Measurements from ENCODE around the gene N4BP2L2.

Gene N4BP2L2

GRCh38 chr13:32456591-32456990 is 82.0 kb downstream of the N4BP2L2 start:
- FAIRE-seq, result no peak

GRCh38 chr13:32455594-32455903 is 83.0 kb downstream of the N4BP2L2 start:
- FAIRE-seq, result no peak

GRCh38 chr13:32454886-32455593 is 83.6 kb downstream of the N4BP2L2 start:
- no peak for FAIRE-seq

DNA sequence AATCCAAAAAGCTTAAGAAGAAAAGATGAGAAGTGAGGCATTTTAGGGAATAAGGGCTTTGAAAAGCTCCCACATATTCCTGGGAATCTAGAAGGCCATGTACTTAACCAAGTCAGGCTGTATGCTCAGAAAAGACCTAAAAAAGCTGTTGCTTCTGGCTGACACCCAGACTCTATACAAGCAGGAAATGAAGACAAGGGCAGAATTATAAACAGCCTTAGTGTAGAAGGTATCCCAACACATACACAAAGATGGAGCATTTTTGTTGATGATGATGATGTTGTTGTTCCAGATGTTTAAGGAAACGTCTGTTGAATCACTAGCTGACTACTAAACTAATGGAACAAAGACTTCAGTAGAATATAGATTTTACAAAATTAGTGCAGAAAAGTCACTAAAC is 84.6 kb downstream of the N4BP2L2 start:
- no peak for FAIRE-seq

DNA sequence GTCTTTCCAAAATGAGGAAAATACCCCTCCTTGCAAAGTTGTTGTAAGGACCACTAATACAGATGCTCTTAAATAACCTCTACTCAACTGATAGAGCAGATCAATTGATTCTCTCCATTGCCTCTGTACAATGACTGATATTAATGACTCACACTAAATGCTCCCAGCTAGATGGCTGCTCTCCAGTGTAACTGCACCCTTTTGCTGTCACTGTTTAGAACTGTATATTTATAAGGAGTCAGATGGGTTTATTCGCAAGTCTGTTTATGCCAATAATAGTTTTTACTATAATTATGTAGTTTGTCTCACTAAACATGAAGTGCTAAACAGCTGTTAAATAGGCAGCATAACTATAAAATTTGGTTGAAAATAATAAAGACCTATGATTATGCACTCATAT is 89.6 kb downstream of the N4BP2L2 start:
- no peak for FAIRE-seq

GRCh38 chr13:32447894-32448623 is 90.5 kb downstream of the N4BP2L2 start:
- FAIRE-seq, result no peak

GRCh38 chr13:32446773-32447465 is 91.7 kb downstream of the N4BP2L2 start:
- no peak for FAIRE-seq

DNA sequence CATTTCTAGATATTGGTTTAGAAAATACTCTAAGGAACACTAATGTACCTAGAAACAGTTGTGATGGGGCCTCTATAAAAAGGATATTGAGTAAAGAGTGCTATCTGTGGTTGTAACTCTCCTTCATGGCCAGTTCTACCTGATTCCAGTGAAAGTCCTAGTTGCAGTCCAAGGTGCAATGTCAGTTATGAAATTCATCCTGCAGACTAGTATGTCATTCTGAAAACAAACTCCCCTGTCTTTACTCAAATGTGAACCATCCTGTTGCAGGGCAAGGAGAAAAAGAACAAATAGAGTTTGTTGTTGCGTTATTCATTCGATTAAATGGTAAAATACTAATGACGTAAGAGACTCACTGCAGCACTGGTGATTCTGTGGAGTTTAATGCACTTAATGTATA is 92.4 kb downstream of the N4BP2L2 start:
- FAIRE-seq, result no peak

DNA sequence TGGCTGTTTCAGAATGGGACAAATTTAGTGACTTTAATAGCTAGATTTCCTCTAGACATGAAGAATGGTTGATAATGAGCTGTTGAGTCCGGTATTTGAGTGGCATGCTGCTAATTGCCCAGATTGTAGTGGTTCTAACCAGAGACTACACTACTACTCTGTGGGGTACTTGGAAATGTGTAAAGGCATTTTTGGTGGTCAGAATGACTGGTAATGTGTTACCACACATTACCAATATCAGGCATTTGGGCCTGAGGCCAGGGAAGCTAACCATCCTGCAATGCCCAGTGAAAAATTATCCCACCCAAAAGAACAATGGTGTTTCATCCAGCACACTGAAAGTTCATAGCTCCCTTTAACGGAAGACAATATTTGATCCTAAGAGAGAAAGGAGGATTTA is 93.1 kb downstream of the N4BP2L2 start:
- no peak for FAIRE-seq

- FAIRE-seq, result no peak
These were observed 95.5 kb downstream of the N4BP2L2 start for GRCh38 chr13:32443111-32443510.

GRCh38 chr13:32438871-32439270 is 99.7 kb downstream of the N4BP2L2 start:
- FAIRE-seq, result no peak

DNA sequence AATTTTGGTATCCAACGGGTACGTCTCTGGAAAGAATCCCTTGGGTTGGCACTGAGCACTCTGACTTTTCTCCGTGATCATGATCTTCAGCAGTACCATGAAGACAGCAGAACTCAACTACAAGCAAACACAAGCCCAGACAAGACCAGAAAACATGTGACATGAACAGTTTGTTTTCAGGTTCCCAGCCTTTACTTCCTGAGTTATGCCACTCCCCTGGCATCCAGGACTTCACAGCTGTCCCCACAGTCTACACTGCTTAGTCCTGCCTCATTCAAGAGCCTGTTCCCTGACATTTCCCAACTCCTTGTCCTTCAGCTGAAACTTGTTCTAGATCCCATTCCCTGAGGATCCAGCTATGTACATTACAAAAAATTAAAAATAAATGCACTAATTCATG is 105.7 kb downstream of the N4BP2L2 start:
- no peak for FAIRE-seq

GRCh38 chr13:32431361-32431760 is 107.2 kb downstream of the N4BP2L2 start:
- FAIRE-seq, result no peak

DNA sequence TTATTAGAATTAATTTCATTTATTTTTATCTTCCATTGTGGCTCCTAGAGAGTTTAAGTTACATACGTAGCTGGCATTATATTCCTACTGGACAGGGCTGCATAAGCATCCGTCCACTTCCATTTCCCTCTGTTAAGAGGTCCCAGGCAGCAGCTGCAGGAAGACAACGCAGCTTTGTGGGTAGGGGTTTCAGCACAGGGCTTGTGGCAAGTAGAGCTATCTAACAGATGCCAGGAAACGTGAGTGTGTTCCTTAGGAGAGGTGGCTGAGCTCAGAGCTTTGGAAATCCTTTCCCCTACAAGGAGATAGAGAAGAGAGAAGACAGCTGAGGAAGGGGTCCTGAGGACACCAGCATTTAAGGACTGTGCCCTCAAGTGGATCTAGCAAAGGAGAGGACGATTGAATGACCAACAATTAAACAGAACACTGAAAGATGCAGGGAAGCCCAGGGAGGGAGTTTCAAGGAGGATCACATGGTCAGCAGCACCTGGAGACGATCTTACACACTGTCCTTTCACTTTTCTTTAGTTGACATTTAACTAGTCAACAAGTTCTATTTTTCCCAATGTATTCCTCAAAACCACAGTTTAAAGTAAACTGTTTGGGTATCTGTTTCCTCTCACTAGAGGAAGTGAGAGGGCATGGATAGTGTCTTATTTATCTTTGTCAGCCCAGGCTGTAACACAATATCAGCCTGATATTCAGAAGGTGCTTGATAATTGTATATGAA is 108.4 kb downstream of the N4BP2L2 start:
- no peak for FAIRE-seq

DNA sequence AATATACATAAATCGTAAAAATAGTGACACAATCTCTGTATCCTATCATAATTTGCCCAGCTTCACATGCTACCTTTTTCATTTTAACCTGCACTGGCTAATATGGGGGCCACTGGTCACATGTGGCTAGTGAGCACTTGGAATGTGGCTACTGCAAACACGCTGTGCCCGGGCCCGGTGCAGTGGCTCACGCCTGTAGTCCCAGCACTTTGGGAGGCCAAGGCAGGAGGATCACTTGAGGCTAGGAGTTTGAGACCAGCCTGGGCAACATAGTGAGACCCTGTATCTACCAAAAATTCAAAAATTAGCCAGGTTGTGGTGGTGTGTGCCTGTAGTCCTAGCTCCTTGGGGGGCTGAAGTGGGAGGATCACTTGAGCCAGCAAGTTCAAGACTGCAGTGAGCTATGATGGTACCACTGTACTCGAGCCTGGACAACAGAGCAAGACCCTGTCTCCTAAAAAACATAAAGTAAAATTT is 109.1 kb downstream of the N4BP2L2 start:
- no peak for FAIRE-seq

DNA sequence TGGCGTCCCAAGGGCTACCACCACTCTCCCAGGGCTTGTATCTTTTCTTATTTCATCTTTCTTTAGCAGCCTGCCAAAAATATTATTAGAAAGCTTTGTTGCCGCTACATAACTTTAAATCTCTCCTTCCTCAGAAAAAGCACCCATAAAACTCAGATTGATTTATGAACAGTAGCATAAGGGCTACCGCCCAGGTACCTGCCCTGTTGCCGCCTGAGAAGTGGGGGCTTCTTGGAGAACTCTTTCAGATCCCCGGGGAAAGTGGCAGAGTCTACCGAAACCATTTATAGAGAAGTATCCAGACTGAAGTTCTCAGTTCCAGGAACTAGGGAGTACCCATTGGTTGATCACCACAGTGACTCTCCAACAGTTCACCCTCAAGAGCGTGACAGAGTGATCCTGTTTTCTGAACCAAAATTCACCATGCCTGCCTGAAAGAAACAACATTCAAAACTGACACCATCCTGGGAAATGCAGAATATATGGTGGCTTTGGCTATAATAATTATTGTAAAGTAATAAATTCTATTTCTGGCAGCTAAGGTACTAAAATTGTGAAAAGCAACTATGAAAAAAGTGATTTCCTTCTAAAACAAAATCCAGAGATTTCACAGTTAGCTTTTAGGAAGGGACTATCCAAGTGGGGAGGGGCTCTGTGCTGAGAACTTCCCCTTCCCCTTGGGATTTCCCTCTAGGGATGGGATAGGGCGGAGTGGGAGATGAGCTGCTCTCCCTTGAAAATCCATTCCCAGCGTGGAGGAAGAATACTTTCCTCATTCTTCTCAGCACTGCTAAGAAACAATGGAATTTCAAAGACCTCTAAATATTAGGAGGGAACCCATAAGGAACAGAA is 109.8 kb downstream of the N4BP2L2 start:
- no peak for FAIRE-seq

DNA sequence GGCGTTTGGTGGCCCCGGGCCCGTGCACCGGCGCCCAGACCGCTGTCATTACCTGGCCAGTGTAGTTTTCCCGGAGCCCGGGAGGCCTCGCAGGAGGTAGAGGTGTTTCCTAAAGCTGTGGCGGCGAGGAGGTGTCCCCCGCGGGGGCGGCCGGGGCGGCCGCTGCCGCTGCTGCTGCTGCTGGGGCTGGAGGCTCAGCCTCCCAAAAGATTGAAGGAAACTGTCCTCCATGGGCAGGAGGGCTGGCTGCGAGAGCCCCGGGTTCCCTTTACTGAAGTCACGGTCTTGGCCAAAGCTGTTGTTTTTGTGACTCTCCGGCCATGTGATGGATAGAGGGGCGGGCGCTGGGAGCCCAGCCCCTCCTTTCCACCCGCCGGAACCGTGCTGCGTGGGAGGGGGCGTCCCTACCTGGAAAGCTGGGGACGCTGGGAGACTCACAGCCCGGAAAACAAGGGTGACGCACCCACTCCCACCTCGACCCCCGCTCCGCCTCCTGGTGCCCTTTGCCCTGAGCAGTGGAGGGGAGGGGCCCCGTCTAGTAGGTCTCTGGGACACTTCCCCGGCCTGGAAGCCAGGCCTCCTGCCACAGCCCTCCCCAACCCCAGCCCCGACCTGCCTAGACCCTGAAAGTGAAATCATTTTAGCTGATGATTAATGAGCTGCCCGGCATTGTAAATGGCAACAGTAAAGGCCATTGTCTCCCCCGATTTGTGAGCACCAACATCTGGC is 110.6 kb downstream of the N4BP2L2 start, which contains the start of gene N4BP2L1:
N4BP2L1 (minus strand) TSS at position 279 of the 729 bp plus-strand sequence; CDS start at position 231, 48 bp downstream.
- no peak for FAIRE-seq

DNA sequence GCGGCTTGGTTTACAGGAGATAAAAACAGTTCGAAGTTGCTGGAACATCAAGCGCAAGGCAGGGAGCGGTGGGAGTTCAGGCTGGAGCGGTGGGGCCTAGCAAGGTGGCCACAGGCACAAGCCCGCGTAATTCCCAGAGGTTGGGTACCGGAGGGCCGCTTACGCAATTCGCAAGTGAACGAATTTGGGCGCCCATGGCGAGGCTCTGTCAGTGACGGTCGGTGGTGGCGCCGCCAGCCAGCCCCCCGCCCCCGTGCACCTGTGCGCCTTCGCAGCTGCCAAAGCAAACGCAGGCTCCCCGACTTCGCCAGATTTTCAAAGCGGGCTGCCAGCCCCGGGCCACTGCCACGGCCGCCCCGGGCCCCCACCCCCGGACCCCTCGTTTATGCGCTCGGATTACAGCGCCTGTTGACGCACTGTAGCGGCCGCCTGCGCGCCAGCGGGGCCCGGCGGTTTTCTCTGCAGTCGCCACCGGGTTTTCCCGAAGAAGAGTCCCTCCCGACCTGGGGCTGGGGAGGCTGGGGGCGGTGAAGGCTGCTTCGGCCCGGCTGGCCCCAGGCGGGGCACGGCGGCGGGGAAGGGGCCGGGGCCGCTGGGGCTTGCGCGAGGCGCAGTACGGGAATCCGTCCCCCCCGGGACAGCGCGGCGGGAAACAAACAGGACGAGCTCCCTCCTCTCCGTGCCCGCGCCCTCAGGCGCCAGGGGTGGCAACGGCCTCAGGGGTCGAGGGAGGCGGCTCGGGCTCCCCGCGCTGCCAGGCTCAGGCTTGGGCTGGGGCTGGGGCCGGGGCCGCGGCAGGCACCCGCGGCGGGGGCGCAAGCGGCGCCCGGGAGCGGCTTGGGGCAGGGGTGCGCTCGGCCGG is 111.4 kb downstream of the N4BP2L2 start:
- FAIRE-seq, result no peak

- FAIRE-seq, result no peak
These were observed 112.2 kb downstream of the N4BP2L2 start for GRCh38 chr13:32426191-32426989.

DNA sequence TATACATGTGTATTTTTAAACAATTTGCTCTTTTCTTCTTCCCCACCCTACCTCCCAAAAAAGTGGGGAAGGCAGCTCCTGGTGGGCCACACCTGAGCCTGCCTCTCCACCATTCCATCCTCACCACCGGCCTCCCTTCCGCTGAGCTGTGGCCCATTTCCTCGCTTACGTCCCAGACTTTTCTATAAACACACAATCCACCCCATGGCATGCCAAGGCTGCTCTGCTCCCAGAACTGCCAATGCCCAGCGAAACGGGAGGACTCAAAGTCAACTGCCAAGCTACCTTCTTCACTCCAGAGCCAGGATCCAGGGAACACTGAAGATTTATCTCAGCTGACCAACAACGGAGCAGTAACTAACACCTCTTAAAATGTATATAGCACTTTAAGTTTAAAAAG is 113.4 kb downstream of the N4BP2L2 start:
- no peak for FAIRE-seq
